ENCODE data around the gene SMAD2. TPM values are rescaled to one million over a fixed set of nuclear protein-coding genes. Genes with fewer than 3 reads are reported as not detected.

The SMAD2 gene
- total and polyA plus RNA-seq, 11 donors = 13.8 to 113 (median 88.1) TPM

DNA sequence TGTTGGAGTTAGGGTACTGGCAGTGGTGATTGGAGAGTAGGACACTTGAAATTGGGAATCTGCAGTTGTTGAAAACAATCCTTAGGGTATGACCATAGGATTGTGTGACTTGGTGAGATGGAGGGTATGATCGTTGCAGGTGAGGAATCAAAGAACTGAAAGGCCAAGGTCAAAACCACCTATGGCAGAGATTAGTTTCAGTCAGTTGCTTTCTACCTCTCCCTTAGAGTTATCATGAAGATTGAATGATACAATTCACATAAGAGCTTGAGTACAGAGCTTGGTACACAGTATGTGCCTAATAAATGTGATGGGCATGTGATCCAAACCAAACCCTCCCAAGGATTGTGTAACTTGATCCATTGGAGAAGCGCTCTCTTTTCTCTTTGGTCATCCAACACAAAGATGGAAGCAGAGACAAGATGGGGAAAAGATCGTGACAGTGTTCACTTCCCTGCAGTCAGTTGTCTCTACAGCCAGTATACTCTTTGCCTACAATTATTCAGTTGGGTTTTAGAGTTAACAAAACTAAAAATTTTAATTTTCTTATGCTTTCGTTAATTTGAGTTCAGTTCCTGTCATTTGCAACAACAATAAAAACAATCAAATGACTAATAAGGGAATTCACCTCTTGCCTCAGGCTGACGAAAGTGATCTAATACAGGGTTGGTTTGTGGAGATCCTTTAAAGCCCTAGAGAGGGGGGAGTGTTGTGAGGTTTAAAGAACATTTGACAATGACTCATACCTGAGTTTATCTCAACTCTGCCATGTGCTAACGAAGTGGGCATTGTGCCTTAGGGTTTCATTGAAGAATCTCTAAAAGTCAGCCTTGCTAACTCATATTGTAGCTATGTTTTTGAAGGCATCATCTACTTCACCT is 14.8 kb upstream of the SMAD2 start:
- Histone ChIP-seq H3K36me3 (no peaks in the 10 kb centered on the region), H3K27me3 (no peaks in the 10 kb centered on the region), H3K4me1 (peaks cover 0 to 14% (median 0%) of the 10 kb centered on the region in 12 donors), H3K27ac (no peak overlapping the region), H3K4me3 (no peak overlapping the region), H3K9me3 (no peaks in the 10 kb centered on the region)
- TF ChIP-seq, protein P1, sequence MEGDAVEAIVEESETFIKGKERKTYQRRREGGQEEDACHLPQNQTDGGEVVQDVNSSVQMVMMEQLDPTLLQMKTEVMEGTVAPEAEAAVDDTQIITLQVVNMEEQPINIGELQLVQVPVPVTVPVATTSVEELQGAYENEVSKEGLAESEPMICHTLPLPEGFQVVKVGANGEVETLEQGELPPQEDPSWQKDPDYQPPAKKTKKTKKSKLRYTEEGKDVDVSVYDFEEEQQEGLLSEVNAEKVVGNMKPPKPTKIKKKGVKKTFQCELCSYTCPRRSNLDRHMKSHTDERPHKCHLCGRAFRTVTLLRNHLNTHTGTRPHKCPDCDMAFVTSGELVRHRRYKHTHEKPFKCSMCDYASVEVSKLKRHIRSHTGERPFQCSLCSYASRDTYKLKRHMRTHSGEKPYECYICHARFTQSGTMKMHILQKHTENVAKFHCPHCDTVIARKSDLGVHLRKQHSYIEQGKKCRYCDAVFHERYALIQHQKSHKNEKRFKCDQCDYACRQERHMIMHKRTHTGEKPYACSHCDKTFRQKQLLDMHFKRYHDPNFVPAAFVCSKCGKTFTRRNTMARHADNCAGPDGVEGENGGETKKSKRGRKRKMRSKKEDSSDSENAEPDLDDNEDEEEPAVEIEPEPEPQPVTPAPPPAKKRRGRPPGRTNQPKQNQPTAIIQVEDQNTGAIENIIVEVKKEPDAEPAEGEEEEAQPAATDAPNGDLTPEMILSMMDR (IDR thresholded peaks at IDR 0.05) = no peak
- no peak for TF ChIP-seq POLR2A (IDR thresholded peaks at IDR 0.05)
- ATAC-seq = peak in 1 of 4 donors; percentile 41
- intact Hi-C loops (cut with DNase I) = loop anchor here in 2 of 10 donors (5.0 kb wide), 2 partner anchors 52 to 57 kb away; no protein-coding TSS in a partner anchor
- DNase-seq = no peak
- 74 to 83% (median 76%) methylated on average over 6 of the region's 6 CpGs for WGBS, 4 donors

- H3K4me3 ChIP-seq = no peak overlapping the region
- intact Hi-C loops (cut with DNase I) = loop anchor here in 2 of 10 donors (10.0 kb wide), 1 partner anchor 72 kb away; no protein-coding TSS in a partner anchor
- H3K36me3 ChIP-seq = no peaks in the 10 kb centered on the region
- TF ChIP-seq, protein P1 (IDR thresholded peaks at IDR 0.05) = no peak
- TF ChIP-seq POLR2A (IDR thresholded peaks at IDR 0.05) = no peak
- ATAC-seq (no peak), DNase-seq (no peak)
- no peaks in the 10 kb centered on the region for H3K27me3 ChIP-seq
- WGBS, 4 donors = 81 to 86% (median 85%) methylated on average over 1 of the region's 1 CpG
- no peaks in the 10 kb centered on the region for H3K9me3 ChIP-seq
- peaks cover 0 to 12% (median 0%) of the 10 kb centered on the region in 12 donors for H3K4me1 ChIP-seq
- no peak overlapping the region for H3K27ac ChIP-seq
Observed at GRCh38 chr18:47936952-47937351, 6.5 kb upstream of the SMAD2 start.

GRCh38 chr18:47935321-47936055 is 5.0 kb upstream of the SMAD2 start:
- no peak for ATAC-seq
- intact Hi-C loops (cut with DNase I) = loop anchor here in 2 of 10 donors (10.0 kb wide), 1 partner anchor 71 kb away; no protein-coding TSS in a partner anchor
- WGBS, 4 donors = 70 to 84% (median 80%) methylated on average over 1 of the region's 1 CpG

More at GRCh38 chr18:47935321-47936055, 5.0 kb upstream of the SMAD2 start:
- no peaks in the 10 kb centered on the region for H3K27me3 ChIP-seq
- H3K4me1 ChIP-seq = peaks cover 0 to 18% (median 5%) of the 10 kb centered on the region in 12 donors
- no peaks in the 10 kb centered on the region for H3K36me3 ChIP-seq
- H3K9me3 ChIP-seq = no peaks in the 10 kb centered on the region
- TF ChIP-seq POLR2A (IDR thresholded peaks at IDR 0.05) = no peak
- TF ChIP-seq, protein P1 (IDR thresholded peaks at IDR 0.05) = no peak
- no peak for DNase-seq
- H3K4me3 ChIP-seq = no peak overlapping the region
- H3K27ac ChIP-seq = no peak overlapping the region

Data from heart left ventricle (tissue), 16 donors.